ENCODE measurements around the gene PTPRM.

The PTPRM gene

GRCh38 chr18:7896805-7897518, 329.8 kb downstream of the PTPRM start:
- DNase-seq (ENCODE audit: low read depth in 2 of 2): no peak

GRCh38 chr18:7898181-7898580, 331.1 kb downstream of the PTPRM start:
- no peak for DNase-seq (ENCODE audit: low read depth in 2 of 2)

GRCh38 chr18:7899078-7899477, 332.0 kb downstream of the PTPRM start:
- DNase-seq (ENCODE audit: low read depth in 2 of 2): no peak

GRCh38 chr18:7900091-7900490, 333.0 kb downstream of the PTPRM start:
- no peak for DNase-seq (ENCODE audit: low read depth in 2 of 2)

GRCh38 chr18:7901657-7902056, 334.5 kb downstream of the PTPRM start:
- no peak for DNase-seq (ENCODE audit: low read depth in 2 of 2)

- no peak for DNase-seq (ENCODE audit: low read depth in 2 of 2)
Measured at GRCh38 chr18:7902399-7902839, 335.3 kb downstream of the PTPRM start.

- no peak for DNase-seq (ENCODE audit: low read depth in 2 of 2)
Measured at GRCh38 chr18:7904529-7904928, 337.4 kb downstream of the PTPRM start.

- no peak for DNase-seq (ENCODE audit: low read depth in 2 of 2)
Measured at GRCh38 chr18:7908681-7909299, 341.7 kb downstream of the PTPRM start.

- no peak for DNase-seq (ENCODE audit: low read depth in 2 of 2)
Measured at GRCh38 chr18:7914834-7915670, 347.9 kb downstream of the PTPRM start.

- no peak for DNase-seq (ENCODE audit: low read depth in 2 of 2)
Measured at GRCh38 chr18:7918701-7919100, 351.6 kb downstream of the PTPRM start.

GRCh38 chr18:7919565-7919964, 352.4 kb downstream of the PTPRM start:
- no peak for DNase-seq (ENCODE audit: low read depth in 2 of 2)

GRCh38 chr18:7921938-7922587, 354.9 kb downstream of the PTPRM start:
- no peak for DNase-seq (ENCODE audit: low read depth in 2 of 2)

- no peak for DNase-seq (ENCODE audit: low read depth in 2 of 2)
Measured at GRCh38 chr18:7923105-7923504, 356.0 kb downstream of the PTPRM start.

- DNase-seq (ENCODE audit: low read depth in 2 of 2): no peak
Measured at GRCh38 chr18:7924616-7925015, 357.5 kb downstream of the PTPRM start.

- no peak for DNase-seq (ENCODE audit: low read depth in 2 of 2)
Measured at GRCh38 chr18:7926526-7926925, 359.4 kb downstream of the PTPRM start.

- DNase-seq (ENCODE audit: low read depth in 2 of 2): no peak
Measured at GRCh38 chr18:7927119-7927518, 360.0 kb downstream of the PTPRM start.

GRCh38 chr18:7931763-7932162, 364.6 kb downstream of the PTPRM start:
- no peak for DNase-seq (ENCODE audit: low read depth in 2 of 2)

- DNase-seq (ENCODE audit: low read depth in 2 of 2): no peak
Measured at GRCh38 chr18:7937268-7937667, 370.2 kb downstream of the PTPRM start.

GRCh38 chr18:7939521-7939920, 372.4 kb downstream of the PTPRM start:
- DNase-seq (ENCODE audit: low read depth in 2 of 2): no peak

- no peak for DNase-seq (ENCODE audit: low read depth in 2 of 2)
Measured at GRCh38 chr18:7940379-7940778, 373.3 kb downstream of the PTPRM start.

- no peak for DNase-seq (ENCODE audit: low read depth in 2 of 2)
Measured at GRCh38 chr18:7940971-7941370, 373.9 kb downstream of the PTPRM start.

- no peak for DNase-seq (ENCODE audit: low read depth in 2 of 2)
Measured at GRCh38 chr18:7941533-7941932, 374.4 kb downstream of the PTPRM start.
